ENCODE measurements around the gene HRAS.

DNA sequence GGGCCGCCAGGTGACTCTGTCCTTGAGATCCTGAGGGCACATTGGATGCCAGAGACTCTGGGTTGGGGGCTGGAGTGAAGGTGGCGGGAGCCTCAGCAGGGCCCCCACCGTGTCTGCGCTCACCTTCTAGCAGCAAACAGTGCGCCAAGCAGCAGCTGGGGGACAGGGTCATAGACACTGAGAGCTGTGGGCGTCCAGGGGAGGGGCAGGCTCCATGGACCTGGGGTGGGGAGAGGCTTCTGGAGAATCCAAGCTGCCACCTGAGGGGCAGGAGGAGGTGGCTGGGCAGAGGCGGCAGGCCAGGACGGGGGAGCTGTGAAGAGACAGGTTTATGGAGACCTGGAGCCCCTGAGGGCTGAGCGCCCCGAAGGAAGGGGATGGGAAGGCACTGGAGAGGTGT, 48.9 kb upstream of the HRAS start:
- no peak for TF ChIP-seq POLR2AphosphoS5 (IDR thresholded peaks at IDR 0.05; ENCODE audit: borderline replicate concordance, low read depth, low read length)
- no peak for TF ChIP-seq EZH2 (IDR thresholded peaks at IDR 0.05)
- TF ChIP-seq FOXP2 (optimal IDR thresholded peaks at IDR 0.05; ENCODE audit: control extremely low read depth, extremely low read length, insufficient read depth) = no peak
